WERI-Rb-1 (cell line): ENCODE measurements around the gene SLC4A5.

ENCODE experiments used
- DNase-seq: peaks from one replicate; pipeline ENCODE4 v3.0.0-alpha.2; 2020
- H3K27ac ChIP-seq: fragments of 250-450 bp; sonication (Bioruptor Pico); 2 replicates; pipeline ENCODE4 v1.5.1; 2020; ENCODE audit warnings: mild to moderate bottlenecking, moderate library complexity
- H3K27me3 ChIP-seq: fragments of 250-450 bp; sonication (Bioruptor Pico); 2 replicates; pipeline ENCODE4 v1.5.1; 2021; ENCODE audit warnings: mild to moderate bottlenecking, low read depth, moderate library complexity; ENCODE audit not compliant: insufficient read depth, severe bottlenecking
- H3K36me3 ChIP-seq: fragments of 250-450 bp; sonication (Bioruptor Pico); 2 replicates; pipeline ENCODE4 v1.5.1; 2020; ENCODE audit warnings: mild to moderate bottlenecking, moderate library complexity
- H3K4me3 ChIP-seq: 2 replicates; pipeline ENCODE4 v1.5.1; 2011; ENCODE audit warnings: low read depth, mild to moderate bottlenecking, control low read depth, low read length
- H3K9me3 ChIP-seq: fragments of 250-450 bp; sonication (Bioruptor Pico); 2 replicates; pipeline ENCODE4 v1.5.1; 2021; ENCODE audit warnings: mild to moderate bottlenecking, moderate library complexity; ENCODE audit not compliant: severe bottlenecking
- TF ChIP-seq, protein P1 (sequence below): IDR thresholded peaks from 2 replicates; pipeline ENCODE4 v1.5.1; 2011; ENCODE audit warnings: low read depth, mild to moderate bottlenecking, control low read depth, inconsistent platforms, low read length

SLC4A5 gene

DNA sequence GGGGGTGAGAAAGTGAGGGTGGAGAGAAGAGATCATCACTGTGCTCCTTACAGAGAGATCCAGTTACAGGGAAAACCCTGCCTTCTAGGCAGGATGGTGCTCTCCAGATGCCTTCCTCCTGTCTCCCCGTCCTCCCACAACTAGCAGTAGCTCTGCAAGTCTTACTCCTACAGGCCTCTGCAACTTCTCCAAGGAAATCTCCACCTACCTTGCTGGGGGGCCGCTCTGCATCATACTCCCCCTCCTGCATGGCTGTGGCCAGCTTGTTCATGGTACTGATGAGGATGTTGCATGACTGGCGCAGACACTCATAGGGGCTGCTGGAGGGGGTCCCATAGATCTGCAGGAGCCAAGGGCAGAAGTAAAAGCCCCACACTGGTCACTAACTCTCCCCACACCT is 22.8 kb upstream of the SLC4A5 start:
- no peak overlapping the region for H3K27ac ChIP-seq
- TF ChIP-seq, protein P1, sequence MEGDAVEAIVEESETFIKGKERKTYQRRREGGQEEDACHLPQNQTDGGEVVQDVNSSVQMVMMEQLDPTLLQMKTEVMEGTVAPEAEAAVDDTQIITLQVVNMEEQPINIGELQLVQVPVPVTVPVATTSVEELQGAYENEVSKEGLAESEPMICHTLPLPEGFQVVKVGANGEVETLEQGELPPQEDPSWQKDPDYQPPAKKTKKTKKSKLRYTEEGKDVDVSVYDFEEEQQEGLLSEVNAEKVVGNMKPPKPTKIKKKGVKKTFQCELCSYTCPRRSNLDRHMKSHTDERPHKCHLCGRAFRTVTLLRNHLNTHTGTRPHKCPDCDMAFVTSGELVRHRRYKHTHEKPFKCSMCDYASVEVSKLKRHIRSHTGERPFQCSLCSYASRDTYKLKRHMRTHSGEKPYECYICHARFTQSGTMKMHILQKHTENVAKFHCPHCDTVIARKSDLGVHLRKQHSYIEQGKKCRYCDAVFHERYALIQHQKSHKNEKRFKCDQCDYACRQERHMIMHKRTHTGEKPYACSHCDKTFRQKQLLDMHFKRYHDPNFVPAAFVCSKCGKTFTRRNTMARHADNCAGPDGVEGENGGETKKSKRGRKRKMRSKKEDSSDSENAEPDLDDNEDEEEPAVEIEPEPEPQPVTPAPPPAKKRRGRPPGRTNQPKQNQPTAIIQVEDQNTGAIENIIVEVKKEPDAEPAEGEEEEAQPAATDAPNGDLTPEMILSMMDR = no peak
- peaks cover 100% of the 10 kb centered on the region for H3K36me3 ChIP-seq
- no peaks in the 10 kb centered on the region for H3K27me3 ChIP-seq
- no peaks in the 10 kb centered on the region for H3K9me3 ChIP-seq
- H3K4me3 ChIP-seq = no peak overlapping the region
- DNase-seq = no peak

DNA sequence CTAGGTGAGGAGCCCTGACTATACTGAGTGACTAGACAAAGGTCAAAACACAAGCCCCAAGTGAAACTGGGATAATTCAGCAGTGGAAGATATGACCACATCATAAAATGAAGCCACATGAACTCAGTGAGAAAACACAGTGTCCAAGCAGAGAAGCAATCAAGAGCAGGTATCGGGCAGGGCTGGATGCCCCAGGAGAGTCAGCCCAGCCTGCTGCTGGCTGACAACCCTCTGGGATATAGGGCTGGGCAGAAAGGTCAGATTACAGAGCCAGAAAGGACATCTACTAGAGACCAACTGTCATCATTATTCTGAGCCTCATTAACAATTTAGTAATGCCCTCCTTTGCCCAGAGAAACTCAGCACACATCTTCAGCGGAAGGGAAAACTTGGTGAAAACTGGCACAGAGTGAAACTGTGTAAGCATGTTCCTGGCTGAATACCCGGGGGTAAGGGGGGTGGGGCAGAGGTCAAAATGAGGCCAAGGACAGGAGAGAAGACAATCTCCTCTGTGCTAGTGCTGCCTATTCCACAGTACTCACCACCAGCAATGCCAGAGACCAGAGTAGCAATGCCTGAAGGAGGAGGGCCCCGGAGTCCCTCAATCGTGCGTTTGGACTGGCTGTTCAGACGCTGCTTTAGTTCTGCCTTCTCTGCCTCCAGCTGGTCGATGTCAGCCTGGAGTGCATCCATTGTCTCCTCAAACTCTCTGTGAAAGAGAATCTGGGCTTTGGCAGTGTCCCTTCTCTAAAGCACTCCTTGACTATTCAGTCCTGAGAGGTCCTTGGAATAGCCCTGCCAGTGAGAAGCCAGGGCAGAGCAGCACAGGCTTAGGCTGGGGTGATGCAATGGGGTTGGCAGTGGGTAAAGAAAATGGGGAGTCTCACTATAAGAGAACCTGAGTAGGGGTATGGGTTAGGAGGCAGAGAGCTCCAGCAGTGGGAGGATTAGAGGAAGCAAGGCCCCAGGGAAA is 21.6 kb upstream of the SLC4A5 start:
- H3K27me3 ChIP-seq = no peaks in the 10 kb centered on the region
- H3K36me3 ChIP-seq = peaks cover 100% of the 10 kb centered on the region
- TF ChIP-seq, protein P1 = no peak
- no peak for DNase-seq
- H3K4me3 ChIP-seq = no peak overlapping the region
- H3K27ac ChIP-seq = no peak overlapping the region
- no peaks in the 10 kb centered on the region for H3K9me3 ChIP-seq

DNA sequence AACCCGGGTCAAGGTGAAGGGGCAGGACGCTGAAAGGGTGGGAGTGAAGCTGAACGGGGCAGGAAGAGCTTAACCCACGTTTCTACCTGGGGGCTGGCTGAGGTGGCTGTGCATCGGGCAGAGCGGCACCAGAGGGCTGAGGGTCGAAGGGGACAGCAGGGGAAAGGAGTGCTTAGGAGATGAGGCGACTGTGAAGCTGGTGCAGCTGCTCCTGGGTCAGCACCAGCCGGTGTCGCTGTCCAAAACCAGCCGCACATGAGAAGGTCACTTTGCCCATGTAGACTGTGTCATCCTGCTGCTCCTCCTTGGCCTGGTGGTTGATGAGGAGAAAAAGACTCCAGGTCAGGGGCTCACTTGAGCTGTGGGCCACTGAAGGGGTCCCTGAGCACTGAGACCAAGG is 18.1 kb upstream of the SLC4A5 start:
- Histone ChIP-seq H3K9me3 (no peaks in the 10 kb centered on the region), H3K27ac (no peak overlapping the region), H3K36me3 (peaks cover 99% of the 10 kb centered on the region), H3K4me3 (no peak overlapping the region), H3K27me3 (no peaks in the 10 kb centered on the region)
- TF ChIP-seq, protein P1 = no peak
- no peak for DNase-seq

DNA sequence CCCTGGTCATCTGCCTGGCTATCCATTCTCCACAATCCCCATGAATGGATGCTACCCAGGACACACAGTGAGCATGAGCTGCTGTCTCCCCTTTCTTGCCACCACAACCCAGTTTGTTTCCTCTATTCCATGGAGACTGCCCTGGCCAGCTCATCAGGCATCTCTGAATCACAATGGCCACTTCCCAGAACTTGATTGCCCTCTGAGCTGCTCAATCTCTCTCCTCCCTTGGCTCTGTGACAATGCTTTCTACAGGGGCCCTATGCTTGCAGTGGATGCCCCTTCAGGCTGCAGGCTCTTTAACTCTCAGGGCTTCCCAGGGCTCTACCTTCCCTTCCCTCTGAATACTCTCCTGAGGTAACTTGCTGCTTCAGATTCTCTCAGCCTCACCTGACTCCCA is 14.4 kb upstream of the SLC4A5 start:
- Histone ChIP-seq H3K36me3 (peaks cover 88% of the 10 kb centered on the region), H3K4me3 (no peak overlapping the region), H3K9me3 (no peaks in the 10 kb centered on the region), H3K27me3 (no peaks in the 10 kb centered on the region), H3K27ac (no peak overlapping the region)
- no peak for DNase-seq
- TF ChIP-seq, protein P1 = no peak

DNA sequence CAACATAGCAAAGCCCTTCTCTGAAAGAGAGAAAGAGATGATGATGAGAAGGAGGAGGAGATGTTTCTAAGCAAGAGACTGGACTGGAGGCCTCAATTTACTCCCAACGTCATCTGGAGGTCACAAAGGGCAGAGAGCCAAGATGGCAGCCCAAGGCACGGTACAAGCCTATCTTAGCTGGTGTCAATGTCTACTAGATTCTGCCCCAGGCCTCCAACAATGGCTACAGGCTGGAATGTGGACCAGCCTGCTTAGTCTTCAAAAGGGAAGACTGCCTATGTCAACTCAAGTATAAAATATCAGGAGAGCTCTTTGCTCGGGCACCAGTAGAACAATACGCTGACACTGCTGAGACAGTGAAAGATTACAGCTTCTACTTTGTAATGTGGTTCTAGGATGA is 6.7 kb upstream of the SLC4A5 start:
- TF ChIP-seq, protein P1 = no peak
- H3K36me3 ChIP-seq = peaks cover 12% of the 10 kb centered on the region; the same call in 1 of the 2 replicates
- no peaks in the 10 kb centered on the region for H3K27me3 ChIP-seq
- H3K27ac ChIP-seq = no peak overlapping the region
- H3K4me3 ChIP-seq = no peak overlapping the region
- no peaks in the 10 kb centered on the region for H3K9me3 ChIP-seq
- DNase-seq = no peak
